Gastroesophageal sphincter (tissue), 4 donors: ENCODE measurements around the gene MLST8. TPM values are rescaled to one million over a fixed set of nuclear protein-coding genes. Genes with fewer than 3 reads are reported as not detected.
"Not testable (repeated sequence)": the region's sequence is repeated elsewhere in the genome, so short reads cannot be mapped to it uniquely, and the experiment has no call there.

Source experiments
- ATAC-seq: fragments of 150-250 bp; one replicate; pipeline ENCODE4 v1.9.1; 2016; ENCODE audit warnings: mild to moderate bottlenecking, moderate library complexity
- H3K27ac ChIP-seq, 4 donors: fragments of 200-600 bp; sonication (generic) in 3 of 4; 1 replicate in 3 of 4; 2 replicates in 1 of 4; pipeline ENCODE4 v1.5.1; 2016 to 2019
- H3K27me3 ChIP-seq: fragments of 200-600 bp; sonication (generic); one replicate; pipeline ENCODE4 v1.5.1; 2019
- H3K36me3 ChIP-seq, 2 donors: fragments of 200-600 bp; sonication (generic); one replicate each; pipeline ENCODE4 v1.5.1; 2019; ENCODE audit warnings: control low read depth in 1 of 2
- H3K4me1 ChIP-seq, 3 donors: fragments of 200-600 bp; sonication (generic); 1 replicate in 2 of 3; 2 replicates in 1 of 3; pipeline ENCODE4 v1.5.1; 2016 to 2019; ENCODE audit warnings: control low read depth in 2 of 3
- H3K4me3 ChIP-seq, 2 donors: fragments of 200-600 bp; sonication (generic); one replicate each; pipeline ENCODE4 v1.5.1; 2019; ENCODE audit warnings: mild to moderate bottlenecking in 1 of 2, moderate library complexity in 1 of 2
- H3K9me3 ChIP-seq, 3 donors: fragments of 200-600 bp; sonication (generic); one replicate each; pipeline ENCODE4 v1.5.1; 2017 to 2019; ENCODE audit warnings: control low read depth in 2 of 3
- CTCF ChIP-seq, 4 experiments: fragments of 200-600 bp in 2 of 4; fragments of 450-650 bp in 2 of 4; sonication (generic) in 1 of 4; IDR thresholded peaks; one replicate each; pipeline ENCODE4 v1.5.1; 2017 to 2019; ENCODE audit warnings: antibody characterized with exemption in 4 of 4, mild to moderate bottlenecking in 2 of 4, moderate library complexity in 2 of 4
- EP300 ChIP-seq: sonication (generic); formaldehyde crosslinking; IDR thresholded peaks from one replicate; pipeline ENCODE4 v1.6.1; 2017; ENCODE audit warnings: antibody characterized with exemption, mild to moderate bottlenecking
- POLR2A ChIP-seq, 2 donors: fragments of 450-650 bp; IDR thresholded peaks; one replicate each; pipeline ENCODE4 v1.6.1; 2017; ENCODE audit warnings: antibody characterized with exemption in 2 of 2, mild to moderate bottlenecking in 2 of 2, moderate library complexity in 1 of 2
- POLR2AphosphoS5 ChIP-seq: sonication (generic); formaldehyde crosslinking; IDR thresholded peaks from one replicate; pipeline ENCODE4 v1.6.1; 2017; ENCODE audit warnings: antibody characterized with exemption
- WGBS, 2 donors: methylation state at CpG; one replicate each; pipeline ENCODE4 v1.1.5; 2018; ENCODE audit warnings: low coverage in 1 of 2; 5-methylcytosine and 5-hydroxymethylcytosine counted together
- total RNA-seq, 4 donors: library from RNA; depleted of rRNA; stranded (reverse); fragments of >200 nt; gene quantifications; one replicate each; pipeline ENCODE4 v1.1.0, GENCODE V29; 2016

Gene MLST8
- total RNA-seq, 4 donors from 2014 or later: 29.0 to 50.8 (median 34.1) TPM

GRCh38 chr16:2257726-2258125 is 52.5 kb downstream of the MLST8 start:
- Histone ChIP-seq H3K27me3 (no peaks in the 10 kb centered on the region), H3K27ac (no peak overlapping the region), H3K4me3 (no peak overlapping the region), H3K36me3 (peaks cover 0 to 100% of the 10 kb centered on the region in 2 donors), H3K4me1 (no peaks in the 10 kb centered on the region), H3K9me3 (no peaks in the 10 kb centered on the region)
- TF ChIP-seq POLR2AphosphoS5 (no peak), POLR2A (IDR thresholded peaks at IDR 0.05) (no peak), EP300 (no peak), CTCF (IDR thresholded peaks at IDR 0.05) (no peak)
- WGBS, 2 donors: 68 to 83% methylated on average over 4 of the region's 6 CpGs
- ATAC-seq: no peak

GRCh38 chr16:2258530-2258929 is 53.3 kb downstream of the MLST8 start:
- WGBS, 2 donors: 88% methylated on average over 5 of the region's 7 CpGs; no CpG with 5 or more reads in 1 of the 2 donors

More at GRCh38 chr16:2258530-2258929, 53.3 kb downstream of the MLST8 start:
- not testable (repeated sequence) for H3K27me3 ChIP-seq, H3K9me3 ChIP-seq, H3K4me3 ChIP-seq, H3K4me1 ChIP-seq, H3K27ac ChIP-seq, ATAC-seq
- H3K36me3 ChIP-seq: peaks cover 0 to 100% of the 10 kb centered on the region in 2 donors

Other genes with a start within 250 kb of the MLST8 start
- gene NDUFB10, start 245.9 kb upstream of the MLST8 start, total RNA-seq: 100 to 1,000 TPM; 214 to 400 (median 243) TPM
- 1,000 to 10,000 TPM in 3 of 4 donors, 100 to 1,000 TPM in 1; 899 to 1,585 (median 1,295) TPM for gene RPS2, start 240.6 kb upstream of the MLST8 start, total RNA-seq
- gene RNF151, start 238.6 kb upstream of the MLST8 start, total RNA-seq: not detected
- 10 to 100 TPM; 26.7 to 38.6 (median 33.2) TPM for gene TBL3, start 233.4 kb upstream of the MLST8 start, total RNA-seq
- 1 to 10 TPM in 2 of 4 donors, not detected in 2; 1.0 to 1.1 TPM for gene NOXO1, start 224.0 kb upstream of the MLST8 start, total RNA-seq
- 10 to 100 TPM; 12.8 to 45.6 (median 25.1) TPM for gene GFER, start 221.3 kb upstream of the MLST8 start, total RNA-seq
- 1 to 10 TPM in 3 of 4 donors, not detected in 1; 1.2 to 5.1 (median 3.1) TPM for gene SYNGR3, start 215.5 kb upstream of the MLST8 start, total RNA-seq
- gene ZNF598, start 195.6 kb upstream of the MLST8 start, total RNA-seq: 10 to 100 TPM; 28.5 to 43.0 (median 34.6) TPM
- not detected for gene NPW, start 185.7 kb upstream of the MLST8 start, total RNA-seq
- 100 to 1,000 TPM in 1 of 4 donors, 10 to 100 TPM in 3; 43.8 to 106 (median 63.8) TPM for gene NHERF2, start 178.6 kb upstream of the MLST8 start, total RNA-seq
- 10 to 100 TPM; 18.4 to 25.4 (median 21.6) TPM for gene NTHL1, start 157.6 kb upstream of the MLST8 start, total RNA-seq
- gene TSC2, start 157.5 kb upstream of the MLST8 start, total RNA-seq: 10 to 100 TPM; 36.3 to 78.8 (median 54.6) TPM
- 100 to 1,000 TPM; 181 to 492 (median 352) TPM for gene PKD1, start 69.6 kb upstream of the MLST8 start, total RNA-seq
- gene RAB26, start 56.8 kb upstream of the MLST8 start, total RNA-seq: 1 to 10 TPM in 1 of 4 donors, under 1 TPM in 1, not detected in 2; 0.39 to 1.0 TPM
- 10 to 100 TPM; 36.3 to 70.1 (median 56.3) TPM for gene TRAF7, start 49.7 kb upstream of the MLST8 start, total RNA-seq
- gene CASKIN1, start 8.8 kb upstream of the MLST8 start, total RNA-seq: under 1 TPM in 2 of 4 donors, not detected in 2; 0.27 to 0.35 TPM
- 10 to 100 TPM in 1 of 4 donors, 1 to 10 TPM in 2, under 1 TPM in 1; 0.72 to 10.3 (median 3.5) TPM for gene BRICD5, start 5.4 kb downstream of the MLST8 start, total RNA-seq
- gene PGP, start 9.4 kb downstream of the MLST8 start, total RNA-seq: 10 to 100 TPM in 2 of 4 donors, 1 to 10 TPM in 2; 7.6 to 17.3 (median 12.5) TPM
- gene E4F1, start 18.1 kb downstream of the MLST8 start, total RNA-seq: 10 to 100 TPM; 23.1 to 35.2 (median 28.8) TPM
- gene DNASE1L2, start 31.0 kb downstream of the MLST8 start, total RNA-seq: 1 to 10 TPM in 2 of 4 donors, under 1 TPM in 1, not detected in 1; 0.27 to 1.7 (median 1.1) TPM
- 10 to 100 TPM; 41.9 to 85.1 (median 73.8) TPM for gene ECI1, start 46.1 kb downstream of the MLST8 start, total RNA-seq
- gene RNPS1, start 62.7 kb downstream of the MLST8 start, total RNA-seq: 100 to 1,000 TPM; 117 to 171 (median 128) TPM
- 10 to 100 TPM in 3 of 4 donors, 1 to 10 TPM in 1; 7.5 to 27.5 (median 12.3) TPM for gene ABCA3, start 135.3 kb downstream of the MLST8 start, total RNA-seq
- gene CCNF, start 224.0 kb downstream of the MLST8 start, total RNA-seq: 1 to 10 TPM in 2 of 4 donors, under 1 TPM in 2; 0.27 to 2.1 (median 0.82) TPM